ENCODE measurements around the gene NELFA. TPM values are rescaled to one million over a fixed set of nuclear protein-coding genes. Genes with fewer than 3 reads are reported as not detected.

Gene NELFA
- total and polyA plus RNA-seq, 12 donors, result 8.8 to 19.7 (median 11.1) TPM

DNA sequence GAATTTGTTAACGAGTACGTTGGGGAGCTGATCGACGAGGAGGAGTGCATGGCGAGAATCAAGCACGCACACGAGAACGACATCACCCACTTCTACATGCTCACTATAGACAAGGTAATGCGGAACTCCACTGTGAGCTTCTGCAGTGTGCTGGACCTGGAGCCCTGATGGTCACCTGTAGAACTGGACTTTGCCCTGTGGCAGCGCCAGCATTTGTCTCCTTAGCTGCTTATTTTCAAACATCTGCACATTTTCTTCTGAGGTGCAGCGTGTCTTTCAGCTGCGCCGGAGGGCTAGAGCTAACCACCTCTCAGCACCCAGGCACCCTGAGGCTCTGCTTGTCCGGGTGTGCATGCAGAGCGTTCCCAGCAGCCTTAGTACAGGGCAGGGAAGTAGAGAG lies 47.7 kb downstream of the NELFA start:
- Histone ChIP-seq H3K4me1 (peaks cover 0 to 12% (median 4%) of the 10 kb centered on the region in 9 donors), H3K36me3 (peaks cover 0 to 94% (median 35%) of the 10 kb centered on the region in 9 donors), H3K27ac (no peak overlapping the region), H3K4me3 (no peak overlapping the region), H3K27me3 (no peaks in the 10 kb centered on the region), H3K9me3 (no peaks in the 10 kb centered on the region)
- 93 to 94% methylated on average over 15 of the region's 15 CpGs for WGBS, 2 donors
- DNase-seq, result no peak
- intact Hi-C loops (cut with DNase I), result no loop called here
- no peak for ATAC-seq
- TF ChIP-seq, protein P1, sequence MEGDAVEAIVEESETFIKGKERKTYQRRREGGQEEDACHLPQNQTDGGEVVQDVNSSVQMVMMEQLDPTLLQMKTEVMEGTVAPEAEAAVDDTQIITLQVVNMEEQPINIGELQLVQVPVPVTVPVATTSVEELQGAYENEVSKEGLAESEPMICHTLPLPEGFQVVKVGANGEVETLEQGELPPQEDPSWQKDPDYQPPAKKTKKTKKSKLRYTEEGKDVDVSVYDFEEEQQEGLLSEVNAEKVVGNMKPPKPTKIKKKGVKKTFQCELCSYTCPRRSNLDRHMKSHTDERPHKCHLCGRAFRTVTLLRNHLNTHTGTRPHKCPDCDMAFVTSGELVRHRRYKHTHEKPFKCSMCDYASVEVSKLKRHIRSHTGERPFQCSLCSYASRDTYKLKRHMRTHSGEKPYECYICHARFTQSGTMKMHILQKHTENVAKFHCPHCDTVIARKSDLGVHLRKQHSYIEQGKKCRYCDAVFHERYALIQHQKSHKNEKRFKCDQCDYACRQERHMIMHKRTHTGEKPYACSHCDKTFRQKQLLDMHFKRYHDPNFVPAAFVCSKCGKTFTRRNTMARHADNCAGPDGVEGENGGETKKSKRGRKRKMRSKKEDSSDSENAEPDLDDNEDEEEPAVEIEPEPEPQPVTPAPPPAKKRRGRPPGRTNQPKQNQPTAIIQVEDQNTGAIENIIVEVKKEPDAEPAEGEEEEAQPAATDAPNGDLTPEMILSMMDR (IDR thresholded peaks at IDR 0.05), result no peak

DNA sequence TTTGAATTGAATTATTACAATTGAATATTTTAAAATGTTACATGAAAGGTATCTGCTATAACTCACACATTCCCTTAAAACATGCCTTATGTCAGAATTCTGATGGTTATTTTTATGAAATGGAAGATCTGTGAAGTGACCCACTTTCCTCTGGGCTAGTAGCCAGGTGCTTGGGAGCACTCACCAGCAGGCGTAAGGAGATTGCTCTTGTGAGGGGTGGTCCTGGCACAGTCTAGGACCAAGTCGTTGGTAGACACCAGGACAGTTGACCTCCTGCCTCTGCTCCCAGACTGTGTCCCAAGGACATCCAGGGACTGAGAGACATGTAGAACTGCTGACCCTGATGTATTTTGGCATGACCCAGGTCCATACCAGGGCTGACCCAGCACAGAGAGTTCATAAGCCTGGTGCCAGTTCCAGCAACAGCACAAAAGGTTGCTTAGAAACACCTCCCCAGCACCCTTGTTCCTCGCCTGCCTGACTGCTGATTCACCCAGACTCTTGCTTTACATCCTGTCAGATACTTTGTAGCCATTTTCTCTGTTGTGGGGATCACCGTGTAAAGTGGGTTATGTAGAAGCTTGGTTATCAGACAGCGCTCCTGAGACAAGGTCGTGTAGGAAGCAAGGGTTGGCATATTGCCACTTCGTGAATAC lies 48.5 kb downstream of the NELFA start:
- no peak overlapping the region for H3K4me3 ChIP-seq
- no peak overlapping the region for H3K27ac ChIP-seq
- H3K27me3 ChIP-seq, result no peaks in the 10 kb centered on the region
- TF ChIP-seq, protein P1 (IDR thresholded peaks at IDR 0.05), result no peak
- no peak for DNase-seq
- peaks cover 0 to 97% (median 42%) of the 10 kb centered on the region in 9 donors for H3K36me3 ChIP-seq
- ATAC-seq, result peak in 5 of 8 donors; percentile 29 to 89 (median 64)
- H3K9me3 ChIP-seq, result no peaks in the 10 kb centered on the region
- intact Hi-C loops (cut with DNase I), result no loop called here
- H3K4me1 ChIP-seq, result peaks cover 0 to 12% (median 4%) of the 10 kb centered on the region in 9 donors
- 49 to 63% methylated on average over 7 of the region's 7 CpGs for whole genome bisulfite sequencing, 2 donors

DNA sequence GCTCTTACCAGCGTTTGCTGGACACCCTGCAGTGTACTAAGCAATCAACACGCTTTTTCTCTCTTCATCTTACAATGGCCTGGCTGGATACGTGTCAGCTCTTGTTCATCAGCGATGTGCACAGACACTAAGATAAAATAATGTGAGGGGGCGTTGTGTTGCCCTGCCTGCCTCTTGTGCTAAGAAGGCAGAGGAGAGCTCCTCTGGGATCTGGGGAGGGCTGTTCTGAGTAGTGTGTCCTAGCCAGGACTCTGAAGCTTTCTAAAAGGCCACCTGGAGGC lies 49.7 kb downstream of the NELFA start:
- Histone ChIP-seq H3K4me3 (no peak overlapping the region), H3K4me1 (peaks cover 0 to 12% (median 4%) of the 10 kb centered on the region in 9 donors), H3K9me3 (no peaks in the 10 kb centered on the region), H3K27ac (no peak overlapping the region), H3K36me3 (peaks cover 0 to 97% (median 42%) of the 10 kb centered on the region in 9 donors), H3K27me3 (no peaks in the 10 kb centered on the region)
- 85 to 91% methylated on average over 5 of the region's 5 CpGs for WGBS, 2 donors
- TF ChIP-seq, protein P1 (IDR thresholded peaks at IDR 0.05), result no peak
- intact Hi-C loops (cut with DNase I), result no loop called here
- no peak for DNase-seq
- ATAC-seq, result no peak

GRCh38 chr4:1958276-1959103 lies 50.3 kb downstream of the NELFA start:
- Histone ChIP-seq H3K27me3 (no peaks in the 10 kb centered on the region), H3K4me1 (peaks cover 0 to 12% (median 4%) of the 10 kb centered on the region in 9 donors), H3K36me3 (peaks cover 0 to 97% (median 42%) of the 10 kb centered on the region in 9 donors), H3K9me3 (no peaks in the 10 kb centered on the region), H3K4me3 (no peak overlapping the region), H3K27ac (no peak overlapping the region)
- ATAC-seq, result peak in 3 of 8 donors; percentile 62 to 70 (median 65)
- no peak for DNase-seq
- intact Hi-C loops (cut with DNase I), result no loop called here
- WGBS, 2 donors, result 71 to 87% methylated on average over 15 of the region's 15 CpGs
- TF ChIP-seq, protein P1 (IDR thresholded peaks at IDR 0.05), result no peak
